Posterior vena cava (tissue), 2 donors: Measurements from ENCODE around the gene UQCR10. TPM values are rescaled to one million over a fixed set of nuclear protein-coding genes. Genes with fewer than 3 reads are reported as not detected.

ENCODE experiments used
- DNase-seq: peaks from one replicate; pipeline ENCODE4 v3.0.0-alpha.2; 2020; ENCODE audit warnings: low spot score
- intact Hi-C, 2 donors: fragments of 100-400 bp; cut with DNase I; formaldehyde crosslinking; loops; one replicate each; pipeline versions ENCODE4 v1.14.1 to v1.14.2; 2022 to 2023
- total RNA-seq, 2 donors: library from RNA; stranded (reverse); fragmentation: NEBNext Ultra II Directional; extraction: Animal tissue kit (Norgen Biotek cat#: 25700); gene quantifications; one replicate each; pipeline ENCODE4 v1.2.1, GENCODE V29; 2021
- donor health status: DM: yes; HTN: yes; CAD: no.
- donor health status: DM: yes; HTN: yes; CAD: no.

Gene UQCR10
- total RNA-seq, 2 donors from 2014 or later = 48.6 to 65.6 TPM

- intact Hi-C loops = loop anchor here in 1 of 2 donors (10.0 kb wide), 1 partner anchor 431 kb away; the partner anchor contains the start of gene LIF
- DNase-seq = no peak
Observed at GRCh38 chr22:29813563-29813962, 46.4 kb downstream of the UQCR10 start.

DNA sequence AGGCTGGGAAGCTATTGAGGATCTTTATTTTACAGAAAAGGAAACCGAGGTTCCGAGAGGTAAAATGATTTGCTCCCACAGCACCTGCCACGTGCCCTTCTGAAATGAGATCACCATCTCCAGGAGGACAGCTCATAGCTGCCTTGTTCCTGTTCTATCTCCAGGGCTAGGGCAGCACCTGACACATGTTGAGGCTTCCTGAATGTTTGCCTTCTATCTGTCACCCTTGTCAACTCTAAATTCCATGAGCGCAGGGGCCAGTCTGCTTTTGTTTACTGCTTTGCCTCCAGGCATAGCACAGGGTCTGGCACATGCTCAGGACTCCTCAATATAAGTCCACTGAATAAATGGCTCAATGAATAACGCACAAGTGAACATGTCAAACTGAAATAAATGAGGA lies 46.8 kb downstream of the UQCR10 start:
- no peak for DNase-seq
- intact Hi-C loops = loop anchor here in 1 of 2 donors (10.0 kb wide), 1 partner anchor 431 kb away; the partner anchor contains the start of gene LIF

DNA sequence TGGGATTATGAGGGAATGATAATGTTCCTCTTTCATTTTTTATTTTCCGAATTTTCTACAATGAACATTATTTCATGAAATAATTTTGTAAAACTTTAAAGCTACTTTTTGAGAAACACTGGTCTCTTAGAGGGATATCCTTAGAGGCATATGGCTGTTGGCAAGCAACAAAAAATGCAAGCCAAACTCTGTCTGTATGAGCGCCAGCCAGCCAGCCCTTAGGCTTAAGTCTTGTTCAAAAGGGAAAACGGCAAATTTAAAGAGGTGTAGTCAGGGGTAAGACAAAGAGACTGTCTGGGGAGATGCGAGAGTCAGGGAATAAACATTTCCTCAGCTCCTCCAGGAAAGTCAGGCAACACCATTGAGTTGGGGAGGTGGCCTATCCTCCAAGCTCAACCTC lies 48.4 kb downstream of the UQCR10 start:
- intact Hi-C loops = loop anchor here in 1 of 2 donors (10.0 kb wide), 1 partner anchor 429 kb away; the partner anchor contains the start of gene LIF
- no peak for DNase-seq

- peak; percentile 91 for DNase-seq
- intact Hi-C loops = loop anchor here in 1 of 2 donors (10.0 kb wide), 1 partner anchor 429 kb away; the partner anchor contains the start of gene LIF
Observed at GRCh38 chr22:29816128-29816527, 49.0 kb downstream of the UQCR10 start.

DNA sequence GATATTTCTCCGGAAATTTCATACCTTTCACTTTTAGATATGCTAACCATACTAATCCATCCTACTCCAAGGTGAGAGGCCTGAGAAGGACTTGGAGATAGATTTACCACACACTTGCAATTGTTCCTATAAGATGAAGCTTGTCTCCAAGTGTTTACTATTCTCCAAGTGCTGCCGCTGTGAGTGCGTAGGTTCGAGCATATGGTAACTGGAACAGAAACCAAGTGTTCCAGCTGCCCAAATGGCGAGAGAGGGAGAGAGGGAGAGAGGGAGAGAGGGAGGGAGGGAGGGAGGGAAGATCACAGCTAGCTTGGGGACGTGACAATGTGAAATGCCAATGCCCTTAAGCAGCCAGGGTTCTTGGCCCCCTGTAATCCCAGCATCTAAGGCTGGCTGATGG lies 49.4 kb downstream of the UQCR10 start:
- intact Hi-C loops = loop anchor here in 1 of 2 donors (10.0 kb wide), 1 partner anchor 428 kb away; the partner anchor contains the start of gene LIF
- DNase-seq = no peak

GRCh38 chr22:29816980-29817379 lies 49.8 kb downstream of the UQCR10 start:
- intact Hi-C loops = loop anchor here in 1 of 2 donors (10.0 kb wide), 1 partner anchor 428 kb away; the partner anchor contains the start of gene LIF
- no peak for DNase-seq

DNA sequence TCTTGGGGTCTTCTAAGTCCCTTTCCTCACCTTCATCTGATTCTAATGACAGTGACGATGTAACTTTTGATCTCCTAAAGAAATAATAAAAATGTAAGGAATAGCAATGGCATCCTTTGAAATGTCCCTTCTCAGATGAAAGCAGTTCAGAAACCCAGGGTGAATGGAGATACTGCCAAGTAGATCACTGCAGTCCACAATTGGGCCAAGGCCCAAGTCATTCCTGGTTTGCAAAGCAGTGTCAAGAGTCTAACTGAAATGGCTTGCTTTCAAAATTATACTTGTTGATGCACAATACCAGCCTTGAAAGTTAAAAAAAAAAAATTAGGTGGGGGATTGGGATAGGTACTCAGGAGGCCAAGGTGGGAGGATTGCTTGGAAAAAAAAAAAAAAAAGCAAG lies 50.6 kb downstream of the UQCR10 start:
- intact Hi-C loops = loop anchor here in 1 of 2 donors (10.0 kb wide), 1 partner anchor 427 kb away; the partner anchor contains the start of gene LIF
- no peak for DNase-seq

- intact Hi-C loops = loop anchor here in 1 of 2 donors (10.0 kb wide), 1 partner anchor 425 kb away; the partner anchor contains the start of gene LIF
- DNase-seq = no peak
Observed at GRCh38 chr22:29819501-29819900, 52.3 kb downstream of the UQCR10 start.

Other genes starting within 250 kb of the UQCR10 start
- 10 to 100 TPM; 33.9 to 35.7 TPM for gene THOC5, start 213.6 kb upstream of the UQCR10 start, total RNA-seq
- gene NIPSNAP1, start 186.3 kb upstream of the UQCR10 start, total RNA-seq = 10 to 100 TPM in 1 of 2 donors, 1 to 10 TPM in 1; 8.9 to 14.9 TPM
- 10 to 100 TPM; 36.8 to 37.0 TPM for gene NF2, start 163.7 kb upstream of the UQCR10 start, total RNA-seq
- gene CABP7, start 47.4 kb upstream of the UQCR10 start, total RNA-seq = not detected
- 10 to 100 TPM; 14.1 to 18.0 TPM for gene ZMAT5, start 362 bp upstream of the UQCR10 start, total RNA-seq
- 10 to 100 TPM; 31.3 to 37.2 TPM for gene ASCC2, start 70.9 kb downstream of the UQCR10 start, total RNA-seq
- 10 to 100 TPM; 35.8 to 37.6 TPM for gene MTMR3, start 115.8 kb downstream of the UQCR10 start, total RNA-seq